ENCODE results near the gene TKTL1. TPM values are rescaled to one million over a fixed set of nuclear protein-coding genes. Genes with fewer than 3 reads are reported as not detected.
A peak's percentile ranks its signal among the peaks of the same experiment; 100 is the strongest.

TKTL1 gene
- total RNA-seq, 1 donor = 0.27 TPM

DNA sequence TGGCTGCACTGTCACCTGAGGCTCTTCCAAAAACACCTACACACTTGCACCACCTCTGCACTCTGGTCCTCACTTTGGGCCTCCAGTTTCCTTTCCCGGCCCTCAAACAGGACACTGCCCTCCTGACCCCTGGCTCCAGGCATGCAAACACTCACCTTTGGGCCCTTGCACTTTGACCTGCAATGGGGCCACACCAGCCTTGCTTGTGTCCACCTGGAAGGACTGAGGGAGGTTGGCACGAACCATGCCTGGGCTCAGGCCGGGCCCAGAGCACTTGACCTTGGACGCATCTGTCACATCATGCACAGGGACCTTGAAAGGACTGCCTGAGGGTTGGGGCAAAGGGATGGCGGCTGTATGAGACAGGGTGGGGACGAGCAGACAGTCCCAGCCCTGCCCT lies 63.2 kb downstream of the TKTL1 start:
- DNase-seq (ENCODE audit: low read depth in 2 of 3, low spot score in 2 of 3) = no peak

DNA sequence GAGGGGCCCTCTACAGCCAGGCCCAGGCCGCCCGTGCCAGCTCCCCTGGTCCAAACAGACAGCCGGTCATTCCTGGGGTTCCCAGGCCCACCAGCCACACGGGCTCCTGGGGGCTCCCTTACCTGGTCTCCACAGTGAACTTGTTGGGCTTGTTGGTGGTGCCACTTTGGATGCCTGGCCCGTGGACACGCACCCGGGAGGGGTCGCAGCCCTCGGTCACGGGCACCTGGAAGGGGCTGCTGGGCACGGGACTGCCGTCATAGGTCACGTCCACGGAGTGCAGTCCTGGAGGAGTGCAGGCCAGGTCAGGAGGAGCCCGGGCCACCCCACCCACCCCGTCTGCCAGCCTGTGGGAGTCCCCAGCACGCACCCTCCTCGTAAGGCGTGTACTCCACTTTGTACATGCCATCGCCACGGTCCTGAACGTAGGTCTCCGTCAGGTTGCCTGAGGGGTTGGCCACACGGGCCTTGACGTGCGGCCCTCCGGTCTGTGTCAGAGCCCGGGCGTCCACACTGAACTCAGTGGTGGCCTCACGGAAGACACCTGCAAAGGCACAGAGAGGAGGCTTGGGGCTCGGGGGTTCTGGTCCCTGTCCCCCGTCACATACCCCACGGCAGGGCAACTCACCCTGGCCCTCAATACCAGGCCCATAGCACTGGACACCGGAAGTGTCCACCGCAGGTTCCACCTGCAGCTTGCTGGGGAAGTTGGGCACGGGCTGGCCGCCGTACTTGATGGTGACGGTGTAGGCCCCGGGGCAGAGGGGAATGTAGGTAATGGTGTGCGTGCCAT lies 64.0 kb downstream of the TKTL1 start:
- no peak for DNase-seq (ENCODE audit: low read depth in 2 of 3, low spot score in 2 of 3)

DNA sequence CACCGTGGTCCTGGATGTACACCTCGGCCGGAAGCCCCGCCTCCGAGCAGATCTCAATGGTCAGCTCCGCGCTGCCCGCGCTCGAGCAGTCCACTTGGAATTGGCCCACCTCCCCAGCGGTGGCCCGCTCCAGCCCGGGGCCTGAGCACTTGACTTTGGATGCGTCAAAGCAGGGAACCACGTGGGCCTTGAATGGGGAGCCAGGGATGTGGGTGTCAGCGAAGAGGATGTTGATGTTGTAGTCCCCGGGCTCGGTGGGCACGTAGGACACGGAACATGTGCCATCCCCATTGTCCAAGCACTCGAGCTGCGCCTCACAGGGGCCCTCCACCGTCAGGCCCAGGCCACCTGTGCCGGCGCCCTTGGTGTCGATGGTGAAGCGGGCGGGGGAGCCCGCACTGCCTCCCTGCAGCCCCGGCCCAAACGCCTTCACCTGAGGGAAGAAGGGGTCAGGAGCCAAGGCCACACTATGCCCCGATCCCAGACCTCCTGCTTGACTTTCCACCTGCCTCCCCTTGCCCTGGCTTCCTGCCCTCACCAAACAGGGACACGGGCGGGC lies 64.6 kb downstream of the TKTL1 start:
- no peak for DNase-seq (ENCODE audit: low read depth in 2 of 3, low spot score in 2 of 3)

DNA sequence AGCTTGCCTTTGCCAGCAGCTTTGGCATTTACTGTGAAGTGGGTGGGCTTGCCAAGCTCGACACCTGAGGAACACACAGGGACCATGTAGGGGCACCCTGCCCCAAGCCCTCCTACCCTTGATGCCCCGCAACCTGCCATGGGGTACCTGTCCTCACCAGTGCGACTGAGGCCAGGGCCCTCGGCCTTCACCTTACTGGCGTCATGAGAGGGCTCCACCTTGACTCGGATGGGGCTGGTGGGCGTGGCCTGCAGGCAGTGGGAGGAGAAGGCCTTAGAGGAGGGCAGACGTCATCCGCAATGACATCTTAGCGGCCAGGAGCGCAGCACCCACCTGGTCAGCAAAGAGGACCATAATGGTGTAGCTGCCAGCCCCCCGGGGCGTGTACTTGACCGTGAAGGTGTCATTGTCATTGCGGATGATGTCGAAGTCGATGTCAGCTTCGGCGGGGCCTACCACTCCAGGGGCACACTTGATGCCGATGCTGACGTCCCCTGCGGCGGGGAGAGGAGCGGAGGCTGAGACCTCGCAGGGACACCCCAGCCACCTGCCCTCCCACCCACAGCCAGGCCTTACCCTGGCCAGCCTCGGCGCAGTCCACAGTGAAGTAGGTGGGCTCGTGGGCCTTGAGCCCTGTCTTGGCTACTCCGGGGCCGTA lies 66.6 kb downstream of the TKTL1 start:
- DNase-seq (ENCODE audit: low read depth in 2 of 3, low spot score in 2 of 3) = no peak

DNA sequence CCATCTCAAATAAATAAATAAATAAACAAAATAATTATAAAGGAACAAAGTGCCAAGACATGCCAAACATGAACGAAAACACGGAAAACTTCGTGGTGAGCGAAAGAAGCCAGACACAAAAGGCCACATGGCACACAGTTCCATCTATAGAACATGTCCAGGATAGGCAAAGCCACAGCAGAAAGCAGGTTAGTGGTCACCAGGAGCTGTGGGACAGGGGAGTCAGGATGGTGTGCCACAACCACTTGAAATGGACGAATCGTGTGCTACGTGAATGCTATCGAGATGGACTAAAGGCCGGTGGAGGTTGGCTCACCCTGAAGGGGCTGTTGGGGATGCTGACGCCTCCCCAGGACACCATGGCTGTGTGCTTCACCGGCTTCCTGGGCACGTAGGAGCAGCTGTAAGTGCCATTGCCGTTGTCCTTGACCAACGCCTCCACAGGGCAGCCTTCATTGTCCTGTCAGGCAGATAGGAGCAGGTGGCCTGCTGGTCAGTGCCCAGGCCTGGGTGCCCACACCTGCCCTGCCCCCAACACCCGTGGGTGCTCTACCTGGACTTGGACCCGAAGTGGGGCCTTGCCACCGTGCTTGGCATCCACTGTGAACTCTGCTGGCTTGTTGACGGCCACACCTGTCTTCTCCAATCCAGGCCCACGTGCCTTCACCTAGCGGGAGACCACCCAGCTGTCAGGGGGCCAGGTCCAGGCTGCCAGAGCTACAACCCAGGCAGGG lies 68.3 kb downstream of the TKTL1 start:
- DNase-seq (ENCODE audit: low read depth in 2 of 3, low spot score in 2 of 3) = no peak

DNA sequence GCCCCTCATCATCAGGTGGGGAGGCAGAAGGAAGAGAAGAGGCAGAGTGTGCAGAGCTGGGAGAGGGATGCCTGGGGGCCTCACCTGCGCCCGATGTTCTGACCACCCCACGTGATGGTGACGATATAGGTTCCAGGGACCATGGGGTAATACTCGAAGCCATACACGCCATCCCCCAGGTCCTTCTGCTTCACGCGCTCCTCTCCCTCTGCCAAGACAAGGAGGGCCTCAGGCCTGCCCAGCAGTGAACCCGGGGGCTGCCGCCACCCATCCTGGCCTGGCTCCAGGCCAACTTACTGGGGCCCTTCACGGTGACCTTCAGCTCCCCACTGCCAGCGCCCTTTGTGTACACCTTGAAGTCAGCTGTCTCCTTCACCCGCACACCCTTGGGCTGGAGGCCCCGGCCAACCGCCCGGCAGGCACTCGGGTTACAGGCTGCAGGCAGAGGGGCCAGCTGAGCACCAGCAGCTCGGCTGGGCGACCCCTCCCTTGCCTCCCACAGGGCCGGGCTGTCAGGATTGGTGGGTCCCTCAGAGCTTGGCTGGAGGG lies 69.5 kb downstream of the TKTL1 start:
- DNase-seq (ENCODE audit: low read depth in 2 of 3, low spot score in 2 of 3) = no peak

DNA sequence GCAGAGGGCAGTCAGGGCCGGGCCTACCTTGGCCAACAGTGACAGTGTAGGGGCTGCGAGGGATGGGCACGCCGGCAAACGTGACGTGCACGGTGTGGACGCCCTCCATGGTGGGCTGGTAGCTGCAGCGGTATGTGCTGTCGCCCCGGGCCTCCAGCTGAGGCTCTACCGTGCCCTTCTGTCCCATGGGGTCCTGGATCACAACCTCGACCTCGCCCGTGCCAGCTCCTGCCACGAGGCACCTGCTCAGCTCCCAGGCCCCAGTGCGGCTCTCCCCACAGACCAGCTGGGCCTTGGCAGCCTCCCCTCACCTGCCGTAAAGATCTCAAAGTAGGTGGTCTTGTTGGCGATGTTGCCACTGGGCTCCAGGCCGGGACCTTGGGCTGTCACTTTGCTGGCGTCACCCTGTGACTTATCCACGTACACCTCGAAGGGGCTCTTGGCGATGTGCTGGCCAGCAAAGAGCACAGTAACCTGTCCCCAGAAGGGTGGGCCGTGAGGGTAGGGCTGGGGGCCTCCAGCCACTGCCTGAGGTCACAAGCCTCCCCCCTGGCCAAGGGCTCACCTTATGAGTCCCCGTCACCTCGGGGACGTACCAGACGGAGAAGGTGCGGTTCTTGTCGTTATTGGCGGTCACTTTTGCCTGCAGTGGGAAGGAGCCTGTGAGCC lies 70.5 kb downstream of the TKTL1 start:
- no peak for DNase-seq (ENCODE audit: low read depth in 2 of 3, low spot score in 2 of 3)

DNA sequence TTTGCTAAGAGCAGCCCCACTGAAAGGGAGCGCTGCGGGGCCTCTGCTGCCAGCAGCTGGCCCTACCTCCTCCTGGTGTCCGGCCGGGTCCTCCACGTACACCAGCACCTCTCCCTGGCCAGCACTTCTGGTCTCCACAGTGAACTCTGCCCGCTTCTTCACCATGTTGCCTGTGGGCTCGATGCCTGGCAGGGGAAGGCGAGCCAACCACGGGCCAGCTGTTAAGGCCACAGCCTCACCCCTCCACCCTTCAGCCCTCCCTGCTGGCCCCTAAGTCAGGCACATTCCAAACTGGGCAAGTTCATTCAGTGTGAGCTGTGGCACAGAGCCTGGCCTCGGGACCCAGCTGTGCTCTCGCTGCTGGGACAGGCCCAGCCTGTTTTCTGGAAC lies 71.1 kb downstream of the TKTL1 start:
- DNase-seq (ENCODE audit: low read depth in 2 of 3, low spot score in 2 of 3) = no peak

DNA sequence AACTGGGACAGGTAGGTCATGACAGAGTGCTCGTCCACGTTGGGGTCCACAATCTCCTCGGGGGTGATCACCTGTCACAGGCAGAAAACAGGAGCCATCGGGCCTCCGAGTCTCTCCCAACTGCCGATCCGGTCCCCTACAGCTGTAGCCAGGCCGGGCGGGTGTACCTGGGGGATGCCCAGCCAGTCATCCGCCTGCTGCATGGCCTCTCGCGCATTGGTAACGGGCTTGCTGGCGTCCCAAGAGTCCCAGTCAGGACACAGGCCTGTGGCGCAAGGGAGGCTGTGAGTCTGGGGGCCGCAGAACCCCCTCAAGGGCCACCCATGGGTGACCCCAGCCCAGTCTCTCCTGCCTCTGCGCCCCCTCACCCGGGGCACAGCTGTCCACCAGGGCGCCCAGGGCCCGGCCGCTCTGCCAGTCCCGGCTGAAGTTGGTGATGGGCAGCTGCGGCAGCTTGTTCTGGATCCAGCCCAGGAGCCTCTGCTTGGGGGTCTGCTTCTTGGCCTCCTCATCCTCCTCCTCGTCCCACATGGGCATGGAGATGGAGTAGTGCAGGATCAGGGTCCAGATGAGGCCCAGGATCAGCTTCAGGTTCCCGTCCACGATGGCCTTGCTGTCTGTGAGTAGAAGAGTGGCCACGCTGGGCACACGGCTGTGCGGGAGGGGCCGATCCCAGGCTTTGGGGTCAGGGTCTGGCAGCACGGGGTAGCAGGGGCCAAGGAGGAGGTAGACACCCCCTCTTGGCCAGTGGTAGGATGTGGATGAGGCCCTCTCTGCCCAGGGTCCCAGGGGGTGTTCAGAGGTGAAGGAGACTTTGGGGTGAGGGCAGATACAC lies 72.1 kb downstream of the TKTL1 start:
- no peak for DNase-seq (ENCODE audit: low read depth in 2 of 3, low spot score in 2 of 3)

DNA sequence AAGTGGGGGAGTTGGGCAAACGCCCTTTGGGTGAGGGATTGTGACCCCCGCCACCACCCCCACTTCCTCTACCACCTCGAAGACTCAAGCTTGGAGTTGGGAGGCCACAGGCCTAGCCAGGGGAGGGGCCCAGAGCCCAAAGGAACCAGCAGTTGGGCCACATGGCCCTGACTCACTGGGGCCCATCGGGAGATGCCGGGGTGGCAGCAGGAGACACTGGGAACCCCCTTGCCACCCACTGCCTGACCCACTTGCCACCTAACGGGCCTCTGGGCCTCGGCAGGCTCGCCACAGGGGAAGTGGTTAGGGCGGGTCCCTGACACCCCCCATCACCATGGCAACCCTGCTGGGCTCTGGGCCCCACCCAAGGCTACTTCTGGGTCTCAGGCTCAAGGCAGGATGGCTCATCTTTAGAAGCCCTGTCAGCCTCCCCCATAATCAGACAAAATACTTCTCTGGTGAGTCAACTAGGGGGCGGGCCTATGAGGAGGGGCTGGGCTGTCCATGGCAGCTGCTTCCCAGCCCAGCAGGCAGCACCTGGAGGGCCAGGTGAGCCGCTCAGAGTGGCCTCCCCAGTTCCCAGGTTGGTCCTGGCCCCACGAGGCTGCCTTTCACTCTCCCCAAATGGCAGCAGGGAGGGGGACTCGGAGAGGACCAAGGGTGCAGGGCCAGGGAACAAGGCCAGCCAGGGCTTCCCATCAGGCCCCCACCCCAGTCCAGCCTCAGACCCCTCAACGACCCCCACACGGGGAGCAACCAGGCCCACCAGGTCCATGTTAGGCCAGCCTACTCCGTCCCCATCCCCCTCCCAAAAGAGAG lies 73.2 kb downstream of the TKTL1 start:
- peak; percentile 71 to 89 (median 84) for DNase-seq (ENCODE audit: low read depth in 2 of 3, low spot score in 2 of 3)

DNA sequence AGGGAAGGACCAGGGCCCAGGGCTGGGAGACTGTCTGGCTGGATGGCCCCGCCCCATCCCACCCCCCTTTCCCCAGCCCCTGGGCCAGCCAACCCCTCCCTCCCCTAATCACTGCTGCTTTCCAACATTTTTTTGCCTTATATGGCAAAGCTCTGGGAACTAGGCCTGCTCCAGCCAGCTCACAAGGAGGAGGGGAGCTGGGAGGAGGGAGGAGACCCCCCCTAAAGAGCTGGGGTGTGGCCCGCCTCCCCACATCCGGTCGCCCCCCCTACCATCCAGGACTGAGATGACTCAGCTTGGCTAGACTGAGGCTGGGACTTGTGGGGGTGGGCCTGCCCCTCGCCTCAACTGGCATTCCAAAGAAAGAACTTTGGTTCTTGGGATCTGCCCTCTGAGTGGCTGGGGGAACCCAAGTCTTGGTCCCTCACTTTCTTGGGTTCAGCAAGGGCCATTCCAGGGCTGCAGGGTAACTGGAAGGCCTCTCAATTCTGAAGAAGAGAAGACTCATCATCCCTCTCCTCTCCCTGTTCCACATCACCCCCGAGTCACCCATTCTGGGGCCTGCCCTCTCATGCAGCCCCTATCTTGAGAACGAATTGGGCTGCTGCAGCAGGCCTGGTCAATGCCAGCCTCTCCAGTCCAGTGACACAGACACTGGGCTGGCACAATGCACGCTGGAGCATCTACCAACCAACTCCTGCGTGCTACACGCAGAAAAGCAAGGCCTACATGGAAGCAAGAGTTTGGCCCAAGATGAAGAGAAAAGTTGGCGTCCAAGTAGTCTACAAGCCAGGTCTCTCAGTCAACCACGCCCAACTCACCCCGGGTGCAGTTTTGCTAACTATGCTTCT lies 74.1 kb downstream of the TKTL1 start:
- DNase-seq (ENCODE audit: low read depth in 2 of 3, low spot score in 2 of 3) = peak in 1 of 3 donors; percentile 57

DNA sequence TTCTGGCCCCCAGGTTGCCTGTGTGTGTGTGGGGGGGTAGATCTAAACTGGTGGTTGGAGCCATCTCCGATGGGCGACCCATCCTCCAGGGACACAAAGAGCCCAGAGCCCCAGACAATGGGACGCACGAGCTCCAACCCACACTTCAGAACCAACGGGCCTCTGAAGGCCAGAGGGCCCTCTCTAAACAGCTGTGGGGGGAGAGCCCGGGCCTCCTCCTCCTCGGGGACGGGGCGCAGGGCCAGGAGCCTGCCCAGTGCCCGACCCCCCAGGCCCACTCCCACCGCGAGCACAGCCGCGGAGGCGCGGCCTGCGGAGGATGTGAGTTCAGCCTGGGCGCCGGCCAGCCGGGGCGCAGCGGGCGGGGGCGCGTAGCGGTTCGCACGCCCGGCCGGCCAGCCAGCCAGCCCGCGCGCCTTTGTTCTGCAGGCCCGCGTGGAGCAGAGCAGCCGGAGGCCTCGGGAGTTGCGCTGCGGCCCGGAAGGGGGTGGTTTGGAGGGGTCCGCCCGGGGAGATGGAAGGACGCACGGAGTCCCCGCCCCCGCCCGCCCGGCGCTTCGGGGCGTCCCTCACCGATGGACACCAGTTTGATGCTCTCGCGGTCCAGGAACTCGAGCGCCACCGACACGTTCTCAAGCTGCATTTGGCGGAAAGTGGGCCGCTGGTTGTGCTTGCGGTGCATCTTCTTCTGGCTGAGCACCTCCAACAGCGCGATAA lies 74.9 kb downstream of the TKTL1 start:
- DNase-seq (ENCODE audit: low read depth in 2 of 3, low spot score in 2 of 3) = no peak

DNA sequence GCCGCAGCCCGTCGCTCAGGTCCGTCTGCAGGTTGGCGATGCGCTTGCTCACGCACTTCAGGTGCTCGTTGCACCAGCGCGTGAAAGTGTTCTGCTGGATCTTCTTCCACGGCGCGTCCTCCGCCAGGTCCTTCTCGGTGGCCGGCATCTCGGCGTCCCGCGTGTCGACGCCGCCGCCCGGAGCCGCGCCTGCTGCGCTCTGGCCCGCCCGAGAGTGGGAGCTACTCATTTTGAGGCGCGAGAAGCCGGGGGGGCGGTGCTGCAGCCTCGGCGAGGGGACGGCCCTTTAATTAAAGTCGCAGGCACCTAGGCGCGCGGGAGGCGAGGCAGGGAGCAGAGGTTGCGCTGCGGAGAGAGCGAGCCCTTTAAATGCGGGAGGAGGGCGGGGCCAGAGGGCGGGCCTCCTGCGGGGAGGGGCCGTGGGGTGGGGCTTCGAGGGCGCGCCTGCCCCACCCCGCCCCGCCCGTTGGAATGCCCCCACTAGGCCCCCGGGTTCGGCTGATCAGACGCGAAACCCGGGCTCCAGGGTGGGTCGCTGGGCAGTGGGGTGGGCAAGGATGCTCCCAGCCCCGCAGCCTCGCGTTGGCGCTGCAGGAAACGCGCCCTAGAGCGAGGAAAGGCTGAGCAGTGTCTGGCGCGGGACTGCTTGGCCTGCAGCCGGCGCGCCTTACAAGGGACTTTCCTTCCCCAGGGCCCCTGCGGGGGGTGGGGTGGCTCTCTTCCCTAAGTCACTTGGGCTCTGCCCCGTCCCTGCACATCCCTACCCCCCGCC lies 75.6 kb downstream of the TKTL1 start:
- DNase-seq (ENCODE audit: low read depth in 2 of 3, low spot score in 2 of 3) = peak; percentile 70 to 92 (median 89)

DNA sequence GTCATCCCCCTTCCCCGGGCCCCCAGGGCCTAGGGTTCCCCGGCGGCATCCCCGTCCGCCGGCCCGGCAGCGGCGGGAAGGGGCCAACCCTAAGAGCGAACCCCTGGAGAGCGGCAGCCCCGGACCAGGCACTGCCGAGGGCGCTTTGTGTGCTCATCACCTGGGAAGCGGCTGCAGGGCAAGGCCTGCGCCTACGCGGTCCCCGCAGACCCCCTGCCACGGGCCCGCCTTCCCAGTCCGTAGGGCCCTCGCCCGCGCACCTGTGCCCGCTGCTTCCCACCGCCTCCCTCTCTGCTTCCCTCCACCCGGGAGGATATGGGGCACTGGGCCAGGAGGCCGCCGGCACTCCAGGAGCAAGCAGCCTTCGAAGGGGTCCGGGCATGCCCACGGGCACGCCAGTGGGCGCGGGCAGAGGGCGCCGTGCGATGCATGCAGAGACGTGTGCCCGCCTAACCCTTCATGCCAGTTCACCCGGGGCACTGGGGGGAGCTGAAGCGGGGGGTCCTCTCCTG lies 76.2 kb downstream of the TKTL1 start:
- no peak for DNase-seq (ENCODE audit: low read depth in 2 of 3, low spot score in 2 of 3)

DNA sequence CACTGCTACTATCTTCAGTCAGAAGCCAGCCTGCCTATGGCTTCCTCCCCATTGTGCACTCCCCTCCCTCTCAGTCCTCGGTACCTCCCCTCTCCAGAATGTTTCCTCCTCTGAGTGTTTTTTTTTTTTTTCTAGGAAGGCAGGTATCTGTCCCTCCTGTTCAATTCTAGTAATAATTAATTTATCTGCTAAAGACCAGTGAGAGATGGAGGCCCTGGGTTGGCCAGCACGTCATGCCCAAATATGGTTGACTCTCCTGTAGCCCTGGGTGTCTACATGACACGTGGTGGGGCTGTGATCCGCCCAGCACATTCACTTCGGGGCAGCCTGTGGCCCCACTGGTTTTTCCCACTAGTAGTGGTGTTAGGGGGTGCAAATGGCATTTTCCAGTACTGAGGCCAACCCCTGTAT lies 77.0 kb downstream of the TKTL1 start:
- no peak for DNase-seq (ENCODE audit: low read depth in 2 of 3, low spot score in 2 of 3)

Measured in hematopoietic multipotent progenitor cell (in vitro differentiated cells).